GM23338 (cell line): ENCODE data around the gene MAP1LC3A. TPM values are rescaled to one million over a fixed set of nuclear protein-coding genes. Genes with fewer than 3 reads are reported as not detected.

ENCODE experiments used
- ATAC-seq: fragments of 200-7000 bp; cut with Tn5 transposase; 3 replicates; pipeline ENCODE4 v1.9.1; 2020
- DNase-seq: peaks from one replicate; pipeline ENCODE4 v3.0.0-alpha.2; 2015; ENCODE audit warnings: low spot score
- H2AFZ ChIP-seq: fragments of 200-600 bp; sonication (generic); 2 replicates; pipeline ENCODE4 v1.8.0; 2016; ENCODE audit warnings: antibody characterized with exemption, mild to moderate bottlenecking, moderate library complexity
- H3F3A ChIP-seq: fragments of 200-600 bp; sonication (generic); replicated peaks from 2 replicates; pipeline ENCODE4 v1.8.0; 2017; ENCODE audit warnings: antibody characterized with exemption, mixed run types, low read depth
- H3K27ac ChIP-seq: fragments of 200-600 bp; sonication (generic); 2 replicates; pipeline ENCODE4 v1.6.1; 2016; ENCODE audit warnings: low read depth
- H3K27me3 ChIP-seq: fragments of 200-600 bp; sonication (generic); 2 replicates; pipeline ENCODE4 v1.8.0; 2016; ENCODE audit warnings: mild to moderate bottlenecking, mixed run types, moderate library complexity; ENCODE audit not compliant: insufficient read depth
- H3K36me3 ChIP-seq: fragments of 200-600 bp; sonication (generic); 2 replicates; pipeline ENCODE4 v1.8.0; 2016; ENCODE audit warnings: mild to moderate bottlenecking; ENCODE audit not compliant: insufficient read depth
- H3K4me1 ChIP-seq: fragments of 200-600 bp; sonication (generic); 2 replicates; pipeline ENCODE4 v1.8.0; 2016; ENCODE audit warnings: mild to moderate bottlenecking, moderate library complexity; ENCODE audit not compliant: insufficient read depth
- H3K4me2 ChIP-seq: fragments of 200-600 bp; sonication (generic); 2 replicates; pipeline ENCODE4 v1.7.1; 2017; ENCODE audit warnings: mixed run types
- H3K4me3 ChIP-seq: fragments of 200-600 bp; sonication (generic); 2 replicates; pipeline ENCODE4 v1.6.1; 2016; ENCODE audit warnings: mixed run types
- H3K79me2 ChIP-seq: fragments of 200-600 bp; sonication (generic); replicated peaks from 2 replicates; pipeline ENCODE4 v1.8.0; 2017; ENCODE audit warnings: mild to moderate bottlenecking; ENCODE audit not compliant: insufficient read depth
- H3K9me2 ChIP-seq: fragments of 200-600 bp; sonication (generic); 2 replicates; pipeline ENCODE4 v1.8.0; 2017; ENCODE audit not compliant: insufficient read depth
- H4K20me1 ChIP-seq: fragments of 200-600 bp; sonication (generic); replicated peaks from 2 replicates; pipeline ENCODE4 v1.8.0; 2017; ENCODE audit warnings: mild to moderate bottlenecking; ENCODE audit not compliant: insufficient read depth
- H3K27ac Mint-ChIP-seq: 2 replicates; pipeline ENCODE4 v1.8.0; 2020; ENCODE audit warnings: inconsistent platforms, mild to moderate bottlenecking, moderate library complexity, mixed read lengths
- H3K27me3 Mint-ChIP-seq: 3 replicates; pipeline ENCODE4 v1.8.0; 2022; ENCODE audit warnings: low read depth, mild to moderate bottlenecking, moderate library complexity, mixed read lengths, inconsistent platforms; ENCODE audit not compliant: insufficient read depth, poor library complexity
- H3K36me3 Mint-ChIP-seq: 3 replicates; pipeline ENCODE4 v1.8.0; 2021; ENCODE audit warnings: low read depth, mild to moderate bottlenecking, inconsistent platforms, moderate library complexity, mixed read lengths
- H3K4me1 Mint-ChIP-seq: 3 replicates; pipeline ENCODE4 v1.8.0; 2020; ENCODE audit warnings: mild to moderate bottlenecking, inconsistent platforms, mixed read lengths
- H3K4me3 Mint-ChIP-seq: 3 replicates; pipeline ENCODE4 v1.8.0; 2021; ENCODE audit warnings: moderate library complexity, mild to moderate bottlenecking, inconsistent platforms, mixed read lengths
- H3K9me3 Mint-ChIP-seq: 3 replicates; pipeline ENCODE4 v1.8.0; 2020; ENCODE audit warnings: moderate library complexity, mild to moderate bottlenecking, inconsistent platforms, mixed read lengths
- CREB1 ChIP-seq: fragments of 250-450 bp; sonication (Bioruptor Pico); IDR thresholded peaks from 2 replicates; pipeline ENCODE4 v1.5.0; 2020; ENCODE audit warnings: low read depth, mild to moderate bottlenecking, moderate library complexity
- CTCF ChIP-seq, 2 experiments: fragments of 200-600 bp in 1 of 2; sonication (generic) in 1 of 2; conservative IDR thresholded peaks; 2 replicates each; pipeline versions ENCODE4 v1.5.1 to v1.6.1; 2016 to 2017; ENCODE audit warnings: antibody characterized with exemption in 2 of 2, low read depth in 2 of 2, mild to moderate bottlenecking in 2 of 2, moderate library complexity in 1 of 2
- EZH2 ChIP-seq: fragments of 200-600 bp; sonication (generic); IDR thresholded peaks from one replicate; pipeline ENCODE4 v1.8.0; 2017; ENCODE audit warnings: antibody characterized with exemption, mild to moderate bottlenecking, low read depth; ENCODE audit not compliant: unreplicated experiment
- JUNB ChIP-seq: IDR thresholded peaks from one replicate; pipeline ENCODE4 v1.6.1; 2016; ENCODE audit warnings: antibody characterized with exemption; ENCODE audit not compliant: unreplicated experiment
- NANOG ChIP-seq: IDR thresholded peaks from 2 replicates; pipeline ENCODE4 v1.6.1; 2016; ENCODE audit warnings: antibody characterized with exemption, borderline replicate concordance
- POLR2AphosphoS5 ChIP-seq: IDR thresholded peaks from 2 replicates; pipeline ENCODE4 v1.6.1; 2016; ENCODE audit warnings: antibody characterized with exemption, low read depth
- ZNF114 ChIP-seq: fragments of 250-450 bp; sonication (Bioruptor Pico); IDR thresholded peaks from 2 replicates; pipeline ENCODE4 v1.5.0; 2020; ENCODE audit warnings: mild to moderate bottlenecking, moderate library complexity
- polyA plus RNA-seq: library from polyadenylated mRNA; unstranded; fragments of >200 nt; fragmentation: Nextera tagmentation; extraction: Ambion mirVana; gene quantifications from 2 replicates; pipeline ENCODE4 v1.2.1, GENCODE V29; 2016
- total RNA-seq: library from RNA; depleted of rRNA; stranded (reverse); fragments of >200 nt; shearing (Covaris generic); gene quantifications from 2 replicates; pipeline ENCODE4 v1.2.3, GENCODE V29; 2014
- TF ChIP-seq, protein P1 (sequence below): fragments of 250-450 bp; sonication (Bioruptor Pico); IDR thresholded peaks from 2 replicates; pipeline ENCODE4 v1.5.0; 2020; ENCODE audit warnings: mild to moderate bottlenecking, moderate library complexity
- TF ChIP-seq, protein P2 (sequence below): IDR thresholded peaks from one replicate; pipeline ENCODE4 v1.6.1; 2018; ENCODE audit warnings: antibody characterized with exemption; ENCODE audit not compliant: unreplicated experiment

Gene MAP1LC3A
- total and polyA plus RNA-seq, 2 experiments from 2014 or later: 15.2 to 15.9 TPM

- Mint-ChIP-seq H3K27ac (no peak overlapping the region), H3K27me3 (peaks cover 21% of the 10 kb centered on the region), H3K36me3 (peaks cover 13% of the 10 kb centered on the region), H3K4me1 (peaks cover 18% of the 10 kb centered on the region), H3K9me3 (0 out of 3 replicates have a peak, but pooled peaks cover 3% of the 10 kb centered on the region), H3K4me3 (peak overlapping the region; percentile 70)
- Histone ChIP-seq H3K9me2 (no peaks in the 10 kb centered on the region), H3K27ac (no peak overlapping the region), H2AFZ (peak overlapping the region; percentile 80; the same call in 1 of the 2 replicates), H3K36me3 (peaks cover 11% of the 10 kb centered on the region), H4K20me1 (no peaks in the 10 kb centered on the region), H3K79me2 (no peaks in the 10 kb centered on the region), H3K4me2 (peak overlapping the region; percentile 78), H3K4me3 (peak overlapping the region; percentile 53), H3K4me1 (no peaks in the 10 kb centered on the region; the same call in 1 of the 2 replicates), H3F3A (no peaks in the 10 kb centered on the region), H3K27me3 (peaks cover 5% of the 10 kb centered on the region; the same call in 1 of the 2 replicates)
- ATAC-seq (peak; percentile 95), DNase-seq (peak; percentile 69)
- no peak for TF ChIP-seq JUNB
- TF ChIP-seq ZNF114 (CRISPR knock-in tag): no peak
- TF ChIP-seq, protein P1, sequence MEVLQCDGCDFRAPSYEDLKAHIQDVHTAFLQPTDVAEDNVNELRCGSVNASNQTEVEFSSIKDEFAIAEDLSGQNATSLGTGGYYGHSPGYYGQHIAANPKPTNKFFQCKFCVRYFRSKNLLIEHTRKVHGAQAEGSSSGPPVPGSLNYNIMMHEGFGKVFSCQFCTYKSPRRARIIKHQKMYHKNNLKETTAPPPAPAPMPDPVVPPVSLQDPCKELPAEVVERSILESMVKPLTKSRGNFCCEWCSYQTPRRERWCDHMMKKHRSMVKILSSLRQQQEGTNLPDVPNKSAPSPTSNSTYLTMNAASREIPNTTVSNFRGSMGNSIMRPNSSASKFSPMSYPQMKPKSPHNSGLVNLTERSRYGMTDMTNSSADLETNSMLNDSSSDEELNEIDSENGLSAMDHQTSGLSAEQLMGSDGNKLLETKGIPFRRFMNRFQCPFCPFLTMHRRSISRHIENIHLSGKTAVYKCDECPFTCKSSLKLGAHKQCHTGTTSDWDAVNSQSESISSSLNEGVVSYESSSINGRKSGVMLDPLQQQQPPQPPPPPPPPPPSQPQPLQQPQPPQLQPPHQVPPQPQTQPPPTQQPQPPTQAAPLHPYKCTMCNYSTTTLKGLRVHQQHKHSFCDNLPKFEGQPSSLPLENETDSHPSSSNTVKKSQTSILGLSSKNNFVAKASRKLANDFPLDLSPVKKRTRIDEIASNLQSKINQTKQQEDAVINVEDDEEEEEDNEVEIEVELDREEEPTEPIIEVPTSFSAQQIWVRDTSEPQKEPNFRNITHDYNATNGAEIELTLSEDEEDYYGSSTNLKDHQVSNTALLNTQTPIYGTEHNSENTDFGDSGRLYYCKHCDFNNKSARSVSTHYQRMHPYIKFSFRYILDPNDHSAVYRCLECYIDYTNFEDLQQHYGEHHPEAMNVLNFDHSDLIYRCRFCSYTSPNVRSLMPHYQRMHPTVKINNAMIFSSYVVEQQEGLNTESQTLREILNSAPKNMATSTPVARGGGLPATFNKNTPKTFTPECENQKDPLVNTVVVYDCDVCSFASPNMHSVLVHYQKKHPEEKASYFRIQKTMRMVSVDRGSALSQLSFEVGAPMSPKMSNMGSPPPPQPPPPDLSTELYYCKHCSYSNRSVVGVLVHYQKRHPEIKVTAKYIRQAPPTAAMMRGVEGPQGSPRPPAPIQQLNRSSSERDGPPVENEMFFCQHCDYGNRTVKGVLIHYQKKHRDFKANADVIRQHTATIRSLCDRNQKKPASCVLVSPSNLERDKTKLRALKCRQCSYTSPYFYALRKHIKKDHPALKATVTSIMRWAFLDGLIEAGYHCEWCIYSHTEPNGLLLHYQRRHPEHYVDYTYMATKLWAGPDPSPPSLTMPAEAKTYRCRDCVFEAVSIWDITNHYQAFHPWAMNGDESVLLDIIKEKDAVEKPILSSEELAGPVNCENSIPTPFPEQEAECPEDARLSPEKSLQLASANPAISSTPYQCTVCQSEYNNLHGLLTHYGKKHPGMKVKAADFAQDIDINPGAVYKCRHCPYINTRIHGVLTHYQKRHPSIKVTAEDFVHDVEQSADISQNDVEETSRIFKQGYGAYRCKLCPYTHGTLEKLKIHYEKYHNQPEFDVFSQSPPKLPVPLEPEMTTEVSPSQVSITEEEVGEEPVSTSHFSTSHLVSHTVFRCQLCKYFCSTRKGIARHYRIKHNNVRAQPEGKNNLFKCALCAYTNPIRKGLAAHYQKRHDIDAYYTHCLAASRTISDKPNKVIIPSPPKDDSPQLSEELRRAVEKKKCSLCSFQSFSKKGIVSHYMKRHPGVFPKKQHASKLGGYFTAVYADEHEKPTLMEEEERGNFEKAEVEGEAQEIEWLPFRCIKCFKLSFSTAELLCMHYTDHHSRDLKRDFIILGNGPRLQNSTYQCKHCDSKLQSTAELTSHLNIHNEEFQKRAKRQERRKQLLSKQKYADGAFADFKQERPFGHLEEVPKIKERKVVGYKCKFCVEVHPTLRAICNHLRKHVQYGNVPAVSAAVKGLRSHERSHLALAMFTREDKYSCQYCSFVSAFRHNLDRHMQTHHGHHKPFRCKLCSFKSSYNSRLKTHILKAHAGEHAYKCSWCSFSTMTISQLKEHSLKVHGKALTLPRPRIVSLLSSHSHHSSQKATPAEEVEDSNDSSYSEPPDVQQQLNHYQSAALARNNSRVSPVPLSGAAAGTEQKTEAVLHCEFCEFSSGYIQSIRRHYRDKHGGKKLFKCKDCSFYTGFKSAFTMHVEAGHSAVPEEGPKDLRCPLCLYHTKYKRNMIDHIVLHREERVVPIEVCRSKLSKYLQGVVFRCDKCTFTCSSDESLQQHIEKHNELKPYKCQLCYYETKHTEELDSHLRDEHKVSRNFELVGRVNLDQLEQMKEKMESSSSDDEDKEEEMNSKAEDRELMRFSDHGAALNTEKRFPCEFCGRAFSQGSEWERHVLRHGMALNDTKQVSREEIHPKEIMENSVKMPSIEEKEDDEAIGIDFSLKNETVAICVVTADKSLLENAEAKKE (CRISPR knock-in tag): no peak
- TF ChIP-seq, protein P2, sequence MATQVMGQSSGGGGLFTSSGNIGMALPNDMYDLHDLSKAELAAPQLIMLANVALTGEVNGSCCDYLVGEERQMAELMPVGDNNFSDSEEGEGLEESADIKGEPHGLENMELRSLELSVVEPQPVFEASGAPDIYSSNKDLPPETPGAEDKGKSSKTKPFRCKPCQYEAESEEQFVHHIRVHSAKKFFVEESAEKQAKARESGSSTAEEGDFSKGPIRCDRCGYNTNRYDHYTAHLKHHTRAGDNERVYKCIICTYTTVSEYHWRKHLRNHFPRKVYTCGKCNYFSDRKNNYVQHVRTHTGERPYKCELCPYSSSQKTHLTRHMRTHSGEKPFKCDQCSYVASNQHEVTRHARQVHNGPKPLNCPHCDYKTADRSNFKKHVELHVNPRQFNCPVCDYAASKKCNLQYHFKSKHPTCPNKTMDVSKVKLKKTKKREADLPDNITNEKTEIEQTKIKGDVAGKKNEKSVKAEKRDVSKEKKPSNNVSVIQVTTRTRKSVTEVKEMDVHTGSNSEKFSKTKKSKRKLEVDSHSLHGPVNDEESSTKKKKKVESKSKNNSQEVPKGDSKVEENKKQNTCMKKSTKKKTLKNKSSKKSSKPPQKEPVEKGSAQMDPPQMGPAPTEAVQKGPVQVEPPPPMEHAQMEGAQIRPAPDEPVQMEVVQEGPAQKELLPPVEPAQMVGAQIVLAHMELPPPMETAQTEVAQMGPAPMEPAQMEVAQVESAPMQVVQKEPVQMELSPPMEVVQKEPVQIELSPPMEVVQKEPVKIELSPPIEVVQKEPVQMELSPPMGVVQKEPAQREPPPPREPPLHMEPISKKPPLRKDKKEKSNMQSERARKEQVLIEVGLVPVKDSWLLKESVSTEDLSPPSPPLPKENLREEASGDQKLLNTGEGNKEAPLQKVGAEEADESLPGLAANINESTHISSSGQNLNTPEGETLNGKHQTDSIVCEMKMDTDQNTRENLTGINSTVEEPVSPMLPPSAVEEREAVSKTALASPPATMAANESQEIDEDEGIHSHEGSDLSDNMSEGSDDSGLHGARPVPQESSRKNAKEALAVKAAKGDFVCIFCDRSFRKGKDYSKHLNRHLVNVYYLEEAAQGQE: no peak
- no peak for TF ChIP-seq EZH2
- TF ChIP-seq CTCF (conservative IDR thresholded peaks at IDR 0.05; ENCODE audit: low read depth in 2 of 2): 0 out of 4 replicates have a peak, but pooled peaks of 1 of the 2 experiments have one; percentile 14
- no peak for TF ChIP-seq CREB1 (CRISPR knock-in tag)
- no peak for TF ChIP-seq NANOG
- no peak for TF ChIP-seq POLR2AphosphoS5
Measured at GRCh38 chr20:34544109-34544796, 14.3 kb upstream of the MAP1LC3A start.
